ENCODE results near the gene TOPAZ1. TPM values are rescaled to one million over a fixed set of nuclear protein-coding genes. Genes with fewer than 3 reads are reported as not detected.
A peak's percentile ranks its signal among the peaks of the same experiment; 100 is the strongest.

Gene TOPAZ1
- total and polyA plus RNA-seq, 9 of the 15 experiments (the other 6 are each of a cell fraction or from before 2014, with no cell fraction given), result 0.01 TPM; not detected in 8

GRCh38 chr3:44227632-44228031 lies 14.1 kb upstream of the TOPAZ1 start:
- POLR2A ChIA-PET, result no interaction called here

GRCh38 chr3:44228900-44229299 lies 12.8 kb upstream of the TOPAZ1 start:
- Histone ChIP-seq H3K36me3 (ENCODE audit: control insufficient read depth, insufficient read depth, low read length) (no peaks in the 10 kb centered on the region), H4K20me1 (replicated peaks; ENCODE audit: control insufficient read depth, insufficient read depth, low read length) (no peaks in the 10 kb centered on the region), H3K9me3 (replicated peaks; ENCODE audit: control insufficient read depth, insufficient read depth, low read depth, low read length) (no peaks in the 10 kb centered on the region), H3K27me3 (ENCODE audit: control insufficient read depth in 2 of 2, insufficient read depth in 2 of 2, low read length in 2 of 2) (no peaks in the 10 kb centered on the region), H2AFZ (ENCODE audit: low read depth, low read length) (peak overlapping the region; percentile 68; the same call in 1 of the 2 replicates), H3K27ac (ENCODE audit: extremely low read depth, low read depth, low read length) (no peak overlapping the region), H3K9me1 (ENCODE audit: control insufficient read depth, insufficient read depth, low read length) (no peaks in the 10 kb centered on the region), H3K9ac (ENCODE audit: insufficient read depth in 1 of 2, low read depth in 2 of 2, low read length in 2 of 2) (no peak overlapping the region), H3K79me2 (ENCODE audit: control insufficient read depth, insufficient read depth, low read length) (no peaks in the 10 kb centered on the region), H3K4me1 (replicated peaks in 1 of 2; ENCODE audit: control insufficient read depth in 2 of 2, insufficient read depth in 2 of 2, low read length in 2 of 2) (peaks cover 0 to 19% of the 10 kb centered on the region in 2 experiments; a peak in 3 of 5 replicates), H3K4me2 (ENCODE audit: insufficient read depth, low read length) (no peak overlapping the region), H3K4me3 (no peak overlapping the region)
- no peak for ATAC-seq
- POLR2A ChIA-PET, result no interaction called here
- 73% methylated on average over 4 of the region's 4 CpGs for WGBS (ENCODE audit: insufficient coverage, low coverage, missing lambda C conversion rate)
- intact Hi-C loops (cut with micrococcal nuclease) (no loop called here), in situ Hi-C loops (cut with MboI) (no loop called here)
- CTCF ChIA-PET (ENCODE audit: low intra/inter-chr PET ratio), result no interaction called here
- DNase-seq (ENCODE audit: extremely low read depth in 1 of 4, low spot score in 3 of 4), result no peak
- no peak for FAIRE-seq
- no TSS peak for BruUV-seq (replicated peaks)
- TF ChIP-seq ZNF699 (CRISPR knock-in tag; IDR thresholded peaks at IDR 0.05; ENCODE audit: insufficient replicate concordance), result no peak
- no peak for TF ChIP-seq CREB3L1 (IDR thresholded peaks at IDR 0.05; ENCODE audit: borderline replicate concordance, low read depth)
- no peak for TF ChIP-seq ZNF407 (IDR thresholded peaks at IDR 0.05; ENCODE audit: low read depth)

More at GRCh38 chr3:44227632-44228031, 14.1 kb upstream of the TOPAZ1 start:
- no TSS peak for BruUV-seq (replicated peaks)
- no peak for TF ChIP-seq MTA3 (IDR thresholded peaks at IDR 0.05; ENCODE audit: borderline replicate concordance)
- no peak for TF ChIP-seq LARP7 (IDR thresholded peaks at IDR 0.05)
- no peak for TF ChIP-seq RBM34 (IDR thresholded peaks at IDR 0.05; ENCODE audit: borderline replicate concordance, insufficient read depth, low read length)
- no peak for TF ChIP-seq CEBPG (CRISPR knock-in tag; IDR thresholded peaks at IDR 0.05)
- 0 out of 4 replicates have a peak, but pooled peaks of 1 of the 2 experiments have one; percentile 14 for TF ChIP-seq CEBPG (tag; conservative IDR thresholded peaks at IDR 0.05 in 1 of 2, IDR thresholded peaks at IDR 0.05 in 1 of 2)
- no peak for TF ChIP-seq ZNF174 (CRISPR knock-in tag; IDR thresholded peaks at IDR 0.05)
- no peak overlapping the region for H3K4me3 ChIP-seq
- no peak overlapping the region for H3K27ac ChIP-seq (ENCODE audit: extremely low read depth, low read depth, low read length)
- FAIRE-seq (no peak), ATAC-seq (no peak), DNase-seq (ENCODE audit: extremely low read depth in 1 of 4, low spot score in 3 of 4) (no peak)
- H3K9me3 ChIP-seq (replicated peaks; ENCODE audit: control insufficient read depth, insufficient read depth, low read depth, low read length), result no peaks in the 10 kb centered on the region
- in situ Hi-C loops (cut with MboI) (no loop called here), intact Hi-C loops (cut with micrococcal nuclease) (no loop called here)
- H3K4me1 ChIP-seq (replicated peaks in 1 of 2; ENCODE audit: control insufficient read depth in 2 of 2, insufficient read depth in 2 of 2, low read length in 2 of 2), result peaks cover 0 to 25% of the 10 kb centered on the region in 2 experiments; a peak in 4 of 5 replicates
- H3K4me2 ChIP-seq (ENCODE audit: insufficient read depth, low read length), result no peak overlapping the region
- no peak overlapping the region for H3K9ac ChIP-seq (ENCODE audit: insufficient read depth in 1 of 2, low read depth in 2 of 2, low read length in 2 of 2)
- CTCF ChIA-PET (ENCODE audit: low intra/inter-chr PET ratio), result no interaction called here
- H2AFZ ChIP-seq (ENCODE audit: low read depth, low read length), result peak overlapping the region; percentile 56; the same call in 1 of the 2 replicates
- H3K79me2 ChIP-seq (ENCODE audit: control insufficient read depth, insufficient read depth, low read length), result no peaks in the 10 kb centered on the region
- H3K36me3 ChIP-seq (ENCODE audit: control insufficient read depth, insufficient read depth, low read length), result no peaks in the 10 kb centered on the region
- WGBS (ENCODE audit: insufficient coverage, low coverage, missing lambda C conversion rate), result 29% methylated on average over 3 of the region's 3 CpGs
- no peaks in the 10 kb centered on the region for H3K27me3 ChIP-seq (ENCODE audit: control insufficient read depth in 2 of 2, insufficient read depth in 2 of 2, low read length in 2 of 2)
- H4K20me1 ChIP-seq (replicated peaks; ENCODE audit: control insufficient read depth, insufficient read depth, low read length), result no peaks in the 10 kb centered on the region
- H3K9me1 ChIP-seq (ENCODE audit: control insufficient read depth, insufficient read depth, low read length), result no peaks in the 10 kb centered on the region

Data from K562 (cell line).